Activated CD8-positive, alpha-beta memory T cell treated with anti-CD3 and anti-CD28 coated beads for 4 hours (primary cell): ENCODE results near the gene ATP5F1B.
"Not testable (repeated sequence)": the region's sequence is repeated elsewhere in the genome, so short reads cannot be mapped to it uniquely, and the experiment has no call there.

Source experiments
- DNase-seq, 2 donors: peaks; one replicate each; pipeline ENCODE4 v3.0.0-alpha.2; 2020; ENCODE audit warnings: low read depth in 2 of 2

The ATP5F1B gene

DNA sequence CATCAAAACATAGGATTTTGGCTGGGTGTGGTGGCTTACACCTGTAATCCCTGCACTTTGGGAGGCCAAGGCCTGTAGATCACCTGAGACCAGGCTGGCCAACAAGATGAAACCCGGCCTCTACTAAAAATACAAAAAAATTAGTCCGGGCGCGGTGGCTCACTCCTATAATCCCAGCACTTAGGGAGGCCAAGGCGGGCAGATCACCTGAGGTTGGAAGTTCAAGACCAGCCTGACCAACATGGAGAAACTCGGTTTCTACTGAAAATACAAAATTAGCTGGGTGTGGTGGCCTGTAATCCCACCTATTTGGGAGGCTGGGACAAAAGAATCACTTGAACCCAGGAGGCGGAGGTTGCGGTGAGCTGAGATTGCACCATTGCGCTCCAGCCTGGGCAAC, 2.2 kb upstream of the ATP5F1B start:
- DNase-seq = not testable (repeated sequence)

DNA sequence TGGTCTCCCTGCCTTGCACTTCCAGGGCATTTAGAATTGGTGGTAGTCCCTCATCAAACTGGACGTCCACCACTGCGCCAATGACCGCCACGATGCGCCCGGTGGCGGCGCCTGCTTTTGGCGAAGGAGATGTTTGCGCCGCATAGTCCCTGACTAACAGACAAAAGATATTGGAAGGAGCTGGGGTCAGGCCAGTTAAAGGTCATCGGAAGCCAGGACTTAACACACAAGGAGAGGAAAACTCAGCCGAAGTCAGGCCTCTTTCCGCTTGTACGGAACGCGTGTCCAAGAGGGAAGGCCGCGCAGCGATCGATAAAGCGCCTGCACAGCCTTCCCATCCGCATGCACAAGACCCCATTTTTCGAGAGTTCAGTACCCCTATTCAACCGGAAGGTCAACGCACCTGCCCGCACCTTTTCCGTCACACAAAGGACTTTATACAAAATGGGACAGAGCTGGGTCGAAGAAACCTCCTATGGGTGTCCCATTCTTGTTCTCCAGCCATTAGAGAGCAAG, 525 bp downstream of the ATP5F1B start:
- DNase-seq = no peak

DNA sequence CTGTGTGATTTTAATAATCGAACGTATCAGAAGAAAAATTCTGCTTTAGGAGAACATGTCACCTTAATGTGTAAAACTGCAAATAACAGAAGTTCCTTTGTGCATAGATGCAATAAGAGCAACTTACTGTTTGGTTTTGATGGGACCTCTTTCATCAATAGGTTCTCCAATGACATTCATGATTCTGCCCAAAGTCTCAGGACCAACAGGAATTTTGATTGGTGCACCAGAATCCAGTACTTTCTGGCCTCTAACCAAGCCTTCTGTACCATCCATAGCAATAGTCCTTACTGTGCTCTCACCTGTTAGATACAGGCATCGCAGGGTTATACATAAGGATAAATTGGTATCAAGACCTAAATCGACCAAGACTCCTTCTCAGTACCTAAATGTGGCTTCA, 1.1 kb downstream of the ATP5F1B start:
- DNase-seq = no peak

DNA sequence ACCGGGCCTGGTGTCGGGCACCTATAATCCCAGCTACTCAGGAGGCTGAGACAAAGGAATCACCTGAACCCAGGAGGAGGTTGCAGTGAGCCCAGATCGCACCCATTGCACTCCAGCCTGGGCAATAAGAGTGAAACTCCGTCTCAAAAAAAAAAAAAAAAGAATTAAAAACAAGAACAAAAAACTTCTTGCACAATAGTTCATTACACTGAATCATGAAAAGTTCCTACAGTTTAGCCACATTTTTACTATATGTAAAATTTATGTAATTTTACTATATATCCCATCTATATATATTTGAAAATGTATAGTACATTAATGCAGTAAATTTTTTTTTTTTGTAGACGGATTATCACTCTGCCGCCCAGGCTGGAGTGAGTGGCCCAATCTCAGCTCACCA, 4.6 kb downstream of the ATP5F1B start:
- no peak for DNase-seq

DNA sequence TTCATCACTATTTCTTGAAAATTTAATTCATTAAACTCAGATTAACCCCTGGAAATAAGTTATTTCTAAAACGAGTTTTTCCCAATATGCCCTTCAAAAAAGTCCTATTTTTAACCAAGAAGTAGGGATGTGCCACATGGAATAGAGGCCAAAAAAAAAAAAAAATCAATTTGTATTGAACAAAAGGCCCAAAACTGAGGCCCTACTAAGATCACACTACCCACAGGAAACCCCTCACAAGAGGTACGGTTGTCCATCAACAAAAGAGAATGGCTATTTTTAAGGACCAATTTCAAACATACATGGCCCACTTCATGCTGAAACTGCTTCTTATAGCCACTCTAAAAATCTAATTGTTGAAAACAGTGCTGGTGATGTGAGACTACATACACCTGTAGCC, 8.2 kb downstream of the ATP5F1B start:
- DNase-seq = no peak

DNA sequence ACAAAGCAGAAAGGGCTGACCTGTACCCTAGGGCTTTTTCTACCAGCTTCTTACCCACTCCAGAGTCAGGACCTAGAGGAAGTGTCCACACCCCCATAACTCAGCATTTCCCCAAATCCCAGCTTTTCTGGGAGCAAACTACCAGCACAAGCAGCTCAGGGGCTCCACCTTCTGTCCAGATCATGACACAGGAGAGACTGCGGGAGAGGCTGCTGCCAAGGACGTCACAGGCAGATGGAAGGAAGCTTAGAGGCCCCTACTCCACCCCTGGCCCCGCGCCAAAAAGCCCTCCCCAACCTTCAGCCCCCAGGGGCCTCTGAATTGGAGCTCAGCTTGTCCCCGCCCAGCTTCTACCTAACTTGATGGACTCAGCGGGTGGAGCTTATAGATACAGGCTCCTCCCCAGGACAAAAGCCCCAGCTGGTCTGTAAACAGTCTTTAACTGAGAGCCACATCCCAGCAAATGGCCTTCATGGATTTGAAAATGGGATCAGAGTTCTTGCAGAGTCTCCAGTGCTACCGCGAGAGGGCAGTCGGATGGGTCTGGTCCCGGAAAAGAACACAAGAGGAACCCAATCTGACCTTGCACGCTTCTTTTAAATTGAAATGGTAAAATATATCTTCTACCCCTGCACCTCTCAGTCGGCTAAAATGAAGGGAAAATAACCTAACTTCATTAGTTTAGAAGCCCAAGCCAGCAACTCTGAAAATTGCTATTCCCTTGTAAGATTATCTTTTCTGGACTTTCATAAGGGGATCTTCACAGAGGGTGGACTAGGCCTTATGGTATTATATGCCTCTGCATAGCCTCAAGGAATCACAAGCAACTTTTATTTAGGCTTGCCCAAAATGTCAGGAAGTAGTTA, 8.9 kb downstream of the ATP5F1B start:
- DNase-seq = peak; percentile 76 to 82

DNA sequence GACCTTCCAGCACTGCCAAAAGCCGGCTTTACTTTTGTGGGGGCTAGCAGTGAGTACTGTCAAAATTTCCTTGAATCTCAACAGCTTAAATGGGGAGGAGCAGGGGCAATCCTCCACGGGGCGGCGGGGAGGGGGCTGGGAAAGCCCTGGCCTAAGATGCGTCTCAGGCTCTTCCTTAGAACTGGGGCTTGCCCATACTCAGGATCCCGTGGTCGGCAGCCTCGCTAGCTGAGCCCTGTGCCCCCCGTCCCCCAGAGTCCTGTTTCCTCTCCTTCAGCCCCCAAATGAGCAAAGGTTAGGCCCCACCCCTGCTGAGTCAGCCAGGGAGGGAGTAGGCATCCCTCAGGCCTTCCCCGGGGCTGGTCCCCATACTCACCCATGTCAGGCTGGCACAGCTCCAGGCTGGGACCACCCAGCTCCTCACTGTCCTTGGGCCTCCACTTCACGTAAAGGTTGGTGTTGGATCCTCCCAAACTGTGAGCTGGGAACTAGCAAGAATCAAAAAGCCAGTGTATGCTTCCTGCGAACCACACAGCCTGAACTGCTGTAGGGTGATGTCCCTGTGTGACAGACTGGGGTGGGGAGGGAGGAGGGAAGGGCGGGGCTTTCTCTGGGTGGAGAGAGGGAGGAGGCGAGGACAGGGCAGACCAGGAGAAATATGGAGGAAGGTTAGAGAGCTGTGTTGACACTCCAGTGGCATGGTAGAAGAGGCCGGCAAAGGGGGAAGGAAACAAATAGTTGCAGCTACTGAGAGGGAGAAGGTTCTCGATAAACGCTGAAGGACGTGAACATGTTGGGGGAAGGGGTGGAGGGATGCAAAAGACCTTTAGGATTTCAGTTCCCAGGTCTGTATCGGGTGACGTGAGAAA, 9.7 kb downstream of the ATP5F1B start:
- peak; percentile 58 to 63 for DNase-seq

DNA sequence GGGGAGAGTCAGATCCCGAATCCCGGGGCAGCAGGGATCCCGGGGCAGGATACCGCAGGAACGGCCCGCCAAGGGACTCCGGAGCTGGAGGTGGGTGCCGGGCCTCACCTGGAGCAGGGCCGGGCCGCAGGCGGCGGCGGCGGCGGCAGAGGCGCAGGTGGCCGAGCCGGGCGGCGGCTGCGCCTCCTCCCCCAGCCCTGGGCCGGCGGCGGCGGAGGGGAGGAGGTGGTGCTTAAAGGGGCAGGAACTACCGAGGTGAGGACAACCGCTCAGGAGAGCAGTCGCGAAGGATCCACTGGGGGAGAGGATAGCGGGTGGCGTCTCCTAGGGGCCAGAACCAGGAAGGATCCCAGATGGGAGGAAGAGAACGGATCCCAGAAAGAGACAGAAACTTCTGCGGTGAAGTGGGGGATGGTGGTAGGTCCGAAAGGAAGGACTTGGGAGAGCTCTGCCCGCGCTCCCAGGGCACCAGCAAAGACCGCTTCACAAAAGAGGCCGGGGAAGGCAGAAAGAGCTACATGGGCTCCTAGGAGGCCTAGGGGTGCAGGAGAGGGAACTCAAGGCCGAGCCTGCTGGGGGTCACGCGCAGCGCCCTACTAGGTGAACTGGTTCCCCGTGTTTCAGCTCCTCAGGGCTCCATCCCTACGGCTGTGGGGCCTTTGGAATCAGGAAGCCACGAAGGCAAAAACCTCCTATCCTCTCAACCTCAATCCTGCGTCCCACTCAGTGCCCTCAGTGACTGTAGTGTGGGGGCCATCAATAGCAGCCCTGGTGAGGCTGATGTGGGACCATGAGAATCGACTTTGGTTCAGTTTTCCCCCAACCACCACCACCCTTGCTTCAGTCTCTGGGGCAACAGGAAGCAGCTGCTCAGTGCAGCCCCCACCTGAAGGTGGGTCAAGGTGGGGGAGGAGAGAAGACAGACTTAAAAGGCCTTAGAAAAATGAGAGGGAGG, 10.7 kb downstream of the ATP5F1B start:
- peak in 1 of 2 donors; percentile 34 for DNase-seq

DNA sequence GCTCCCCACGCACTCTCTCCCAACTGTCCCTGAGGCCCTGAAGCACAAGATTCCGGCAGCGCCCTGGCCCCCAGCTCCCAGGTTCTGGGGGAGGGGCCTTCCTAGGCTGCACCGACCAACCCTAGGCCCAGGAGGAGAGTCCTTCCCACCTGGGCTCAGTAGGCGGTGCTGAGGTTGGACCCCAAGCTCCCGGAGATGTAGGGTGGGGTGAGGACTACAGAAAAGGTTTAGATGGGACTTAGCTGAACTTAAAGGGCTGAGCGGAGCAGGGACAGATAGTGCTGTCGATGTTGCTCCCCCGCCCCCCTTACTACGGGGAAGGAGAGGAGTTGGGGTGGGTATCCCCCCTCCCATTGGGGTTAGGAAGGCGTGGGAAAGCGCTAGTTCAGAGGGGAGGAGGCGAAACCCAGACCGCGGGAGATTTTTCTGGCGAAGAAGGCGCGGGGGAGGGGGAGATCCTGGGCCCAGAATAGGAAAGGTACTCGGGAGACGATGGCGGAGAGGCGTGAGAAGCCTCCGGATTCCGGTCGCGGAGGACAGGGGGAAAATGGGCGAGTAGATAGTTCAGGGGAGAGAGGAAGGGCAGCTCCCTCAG, 11.4 kb downstream of the ATP5F1B start:
- no peak for DNase-seq

DNA sequence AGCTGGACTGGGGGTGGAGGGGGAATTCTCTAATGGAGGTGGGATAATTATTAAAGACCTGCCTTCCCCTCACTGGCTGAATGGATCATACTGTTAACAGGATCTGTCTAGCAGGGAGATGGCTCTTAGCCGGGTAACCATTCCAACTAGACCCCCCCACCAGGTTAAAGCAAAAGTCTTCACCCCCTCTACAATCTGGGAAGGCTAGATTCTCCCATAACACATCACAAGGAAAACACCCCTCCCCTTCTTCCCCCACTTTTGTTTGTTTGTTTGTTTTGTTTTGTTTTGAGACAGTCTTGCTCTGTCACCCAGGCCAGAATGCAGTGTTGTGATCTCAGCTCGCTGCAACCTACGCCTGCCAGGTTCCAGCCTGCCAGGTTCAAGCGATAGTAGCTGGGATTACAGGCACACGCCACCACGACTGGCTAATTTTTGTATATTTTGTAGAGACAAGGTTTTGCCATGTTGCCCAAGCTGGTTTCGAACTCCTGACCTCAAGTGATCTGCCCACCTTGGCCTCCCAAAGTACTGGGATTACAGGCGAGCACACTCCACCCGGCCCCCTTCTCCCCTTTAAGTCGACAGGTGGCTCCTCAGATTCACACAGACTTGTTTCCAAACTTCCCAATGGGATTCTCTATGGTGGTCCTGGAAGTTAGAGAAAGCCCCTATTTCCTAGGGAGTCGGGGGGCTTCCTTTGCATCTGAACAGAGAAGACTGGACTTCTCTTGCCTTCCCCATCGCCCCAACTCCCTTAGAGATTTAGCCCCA, 12.1 kb downstream of the ATP5F1B start:
- no peak for DNase-seq

DNA sequence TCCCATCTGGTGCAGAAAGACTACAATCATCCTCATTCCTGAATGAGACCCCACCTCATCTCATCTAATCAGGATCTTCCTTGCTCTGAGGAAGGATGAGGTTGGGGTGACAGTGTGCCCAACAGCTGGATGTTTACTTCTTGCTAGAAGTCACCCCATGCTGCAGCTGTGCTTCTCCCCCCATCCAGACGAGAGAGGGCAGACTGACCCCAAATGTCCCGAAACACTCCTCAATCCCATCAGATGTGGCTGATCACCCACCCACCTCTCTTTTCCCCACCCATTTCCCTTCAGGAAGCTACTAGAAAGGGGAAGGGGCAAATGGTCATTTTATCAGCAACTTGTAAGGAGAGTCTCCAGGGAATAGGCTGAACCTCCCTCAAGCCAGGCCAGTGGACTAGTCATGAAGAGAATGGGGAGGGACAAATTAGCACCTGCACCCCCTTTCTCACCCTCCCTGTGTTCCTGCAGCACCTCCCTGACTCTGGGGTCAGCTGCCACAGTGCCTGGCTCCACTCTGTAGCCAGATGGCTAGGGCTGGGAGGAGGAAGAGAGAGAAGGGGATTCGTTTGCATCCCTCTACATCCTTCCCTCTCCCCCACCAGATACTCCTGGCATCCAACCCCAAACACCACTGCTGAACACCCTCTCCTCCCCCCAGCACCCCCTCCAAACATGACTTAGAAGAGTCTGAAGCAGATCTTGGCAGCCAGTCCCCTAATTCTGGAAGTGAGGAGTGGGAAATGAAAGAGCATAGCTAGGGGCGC, 12.9 kb downstream of the ATP5F1B start:
- DNase-seq = no peak

DNA sequence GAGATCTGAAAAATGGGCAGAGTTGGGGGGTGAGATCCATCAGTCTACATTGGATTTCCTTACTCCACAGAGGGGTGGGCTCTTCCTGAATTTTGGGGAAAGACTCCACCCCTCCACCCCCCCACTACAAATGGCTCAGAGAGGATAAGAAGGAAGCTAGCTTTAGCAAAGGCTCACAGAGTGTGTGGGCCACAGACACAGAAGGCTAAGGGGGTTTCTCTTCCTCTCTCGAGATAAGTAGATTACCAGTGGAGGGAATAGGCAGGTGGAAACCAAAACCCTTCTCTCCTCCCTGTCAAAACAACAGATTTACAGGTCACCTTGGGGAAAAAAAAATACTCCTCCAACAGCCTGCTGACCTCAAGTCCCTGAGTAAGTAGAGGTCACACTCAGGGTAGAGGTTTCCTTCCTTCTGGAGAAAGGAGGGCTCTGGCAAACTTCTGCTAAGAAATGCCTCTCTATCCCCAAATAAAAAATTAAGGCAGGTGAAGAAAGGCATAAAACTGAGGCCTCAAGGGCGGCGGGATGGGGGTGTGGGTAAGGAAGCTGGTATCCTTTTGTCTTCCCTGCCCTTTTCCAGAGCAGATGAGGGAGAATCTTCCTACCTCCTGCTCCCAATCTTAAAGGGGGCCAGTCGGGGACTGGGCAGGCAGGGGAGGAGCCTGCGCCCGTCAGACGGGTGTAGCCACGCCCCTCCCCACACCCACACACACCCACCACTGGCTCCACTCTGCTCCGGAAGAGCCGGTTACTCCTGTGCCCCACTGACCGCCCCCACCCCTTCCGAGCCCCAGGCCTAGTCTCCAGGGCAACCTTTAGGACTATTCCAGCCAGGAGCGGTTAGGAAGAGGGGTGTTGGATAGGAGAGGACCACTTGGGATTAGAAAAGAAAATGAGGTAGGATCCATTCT, 13.7 kb downstream of the ATP5F1B start:
- DNase-seq = peak in 1 of 2 donors; percentile 56

DNA sequence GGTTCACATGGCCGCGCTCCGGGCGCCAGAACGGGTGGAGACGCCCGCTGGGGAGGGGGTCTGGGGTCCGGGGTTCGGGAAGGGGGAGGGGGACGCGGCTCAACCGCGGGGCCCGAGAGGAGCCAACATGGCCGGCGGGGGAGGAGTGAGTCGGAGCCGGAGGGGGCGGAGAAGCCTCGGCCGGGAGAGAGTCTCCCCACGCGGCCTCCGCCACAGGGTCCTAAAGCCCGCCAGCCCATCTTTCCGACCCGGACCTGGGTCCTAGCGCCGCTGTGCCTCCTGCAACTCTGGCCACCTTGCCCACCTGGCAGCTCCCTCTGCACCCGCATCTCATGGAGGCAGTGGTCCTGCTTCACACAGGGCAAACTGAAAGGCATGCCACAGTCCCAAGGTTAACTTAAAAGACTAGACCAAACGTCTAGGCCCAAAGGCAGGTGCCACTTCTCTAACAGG, 15.6 kb downstream of the ATP5F1B start, which contains the start of gene BAZ2A:
Gene BAZ2A, minus strand, starts transcription at position 147 of the 453 bp plus-strand sequence. CDS start 12,796 bp downstream, outside the sequence.
- DNase-seq = peak; percentile 72 to 73

DNA sequence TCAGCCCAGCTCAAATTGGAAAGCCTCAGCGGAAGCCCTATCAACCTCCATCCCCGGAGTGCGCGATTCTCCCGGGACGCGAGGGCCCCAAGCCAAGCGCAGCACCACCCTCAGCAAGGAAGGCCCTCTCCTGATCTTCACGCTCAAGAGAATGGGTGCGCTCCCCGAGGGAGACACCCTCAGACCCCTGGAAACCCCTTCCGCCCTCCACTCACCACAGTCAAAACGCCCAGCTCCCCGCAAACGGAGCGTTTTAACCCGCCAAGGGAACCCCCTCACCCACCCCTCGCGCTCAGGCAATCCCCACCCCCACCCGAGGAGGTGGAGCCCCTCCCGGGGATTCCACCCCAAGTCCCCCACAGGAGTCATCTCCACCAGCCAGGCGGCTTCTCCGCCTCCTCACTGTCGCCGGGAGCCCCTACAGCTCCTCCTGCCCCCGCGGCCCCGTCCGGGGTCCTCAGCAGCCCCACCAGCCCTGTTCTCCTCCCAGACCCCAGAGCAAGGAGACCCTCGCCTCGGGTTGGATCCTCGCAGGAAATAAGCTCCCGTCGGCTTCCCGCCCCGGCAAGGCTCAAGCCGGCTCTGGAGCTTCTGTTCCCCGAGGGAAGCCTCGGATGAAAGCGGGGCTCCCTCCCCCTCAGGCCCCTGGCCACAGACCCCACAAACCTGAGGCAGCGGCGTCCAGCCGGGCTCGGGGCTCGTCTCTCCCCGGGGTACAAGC, 16.2 kb downstream of the ATP5F1B start:
- DNase-seq = peak in 1 of 2 donors; percentile 30

DNA sequence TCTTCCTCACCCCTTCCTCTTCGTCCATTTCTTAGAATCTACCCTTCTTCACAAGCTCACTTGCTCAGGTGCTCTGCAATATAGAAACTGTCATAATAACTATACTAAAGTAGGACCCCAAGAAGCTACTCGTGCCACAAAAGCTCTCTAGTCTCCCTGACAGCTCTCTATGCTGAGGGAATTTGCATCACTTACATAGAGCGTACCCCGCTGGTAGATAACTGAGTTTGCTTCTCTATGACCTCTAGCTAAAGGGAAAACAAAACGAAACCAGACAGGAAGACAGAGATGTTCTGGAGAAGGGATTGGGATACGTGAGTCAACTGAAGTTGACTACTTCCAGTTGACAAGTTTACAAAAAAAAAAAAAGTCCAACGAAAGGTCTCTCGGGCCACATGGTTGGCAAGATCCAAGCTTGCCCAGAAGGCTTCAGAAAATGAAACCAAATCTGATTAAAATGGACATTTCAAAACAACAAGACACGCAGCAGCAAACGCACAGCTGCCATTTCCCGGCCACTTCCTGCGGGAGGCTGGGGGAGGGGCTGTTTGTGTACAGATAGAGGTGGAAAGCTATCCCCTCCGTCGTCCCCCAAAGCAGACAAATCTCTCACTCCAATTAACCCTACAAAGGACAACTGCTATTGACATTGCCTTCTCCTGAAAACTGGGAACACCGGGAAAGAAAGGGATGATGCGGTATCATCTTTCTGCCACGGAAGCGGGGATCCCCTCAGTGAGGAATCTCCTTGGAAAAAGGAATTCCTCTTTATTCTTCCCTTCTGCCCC, 16.9 kb downstream of the ATP5F1B start:
- no peak for DNase-seq

DNA sequence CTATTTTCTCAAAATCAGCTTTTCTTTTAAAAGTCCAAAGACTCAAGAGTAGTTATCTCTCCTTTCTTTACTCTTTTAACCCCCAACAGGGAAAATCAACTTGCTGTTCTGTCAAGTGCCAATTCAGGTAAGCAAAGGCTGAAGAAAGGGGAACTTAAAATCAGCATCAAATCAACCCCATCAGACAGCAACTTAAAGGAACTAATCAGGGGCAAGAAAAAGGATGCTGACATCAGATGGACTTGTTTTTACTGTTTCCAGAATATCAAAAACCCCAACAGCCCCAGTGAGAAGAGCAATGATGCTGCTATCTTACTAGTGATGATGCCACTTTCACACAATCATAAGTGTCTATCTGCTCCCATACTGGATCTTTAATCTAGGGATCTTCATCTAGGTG, 19.1 kb downstream of the ATP5F1B start:
- no peak for DNase-seq

DNA sequence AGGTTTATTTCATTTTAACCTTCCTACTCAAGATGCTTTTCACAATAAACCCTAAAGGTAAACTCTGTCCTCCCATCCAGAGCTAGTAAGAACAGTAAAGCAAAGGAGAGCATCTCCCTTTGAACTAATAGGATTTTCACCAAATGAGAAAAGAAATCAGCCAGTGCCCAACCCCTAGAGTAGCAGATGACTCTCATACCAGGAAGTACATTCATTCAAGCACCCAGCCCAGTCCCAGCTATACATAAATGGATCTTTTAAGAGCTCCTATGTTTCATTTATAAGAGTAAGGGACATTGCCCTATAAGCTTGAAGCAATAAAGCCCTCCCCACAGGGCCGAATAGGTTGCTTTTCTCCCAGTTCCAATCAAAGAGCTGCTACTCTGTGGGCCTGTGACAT, 23.2 kb downstream of the ATP5F1B start:
- DNase-seq = no peak
